ENCODE measurements around the gene SH3BP4.

- TF ChIP-seq POLR2AphosphoS5 (IDR thresholded peaks at IDR 0.05; ENCODE audit: borderline replicate concordance, low read depth, low read length) (no peak), EZH2 (IDR thresholded peaks at IDR 0.05) (no peak), FOXP2 (optimal IDR thresholded peaks at IDR 0.05; ENCODE audit: control extremely low read depth, extremely low read length, insufficient read depth) (no peak)
Observed at GRCh38 chr2:235011929-235012631, 60.3 kb downstream of the SH3BP4 start.
